HepG2 (cell line): ENCODE measurements around the gene PPP4R4. TPM values are rescaled to one million over a fixed set of nuclear protein-coding genes. Genes with fewer than 3 reads are reported as not detected.

Experiments
- ATAC-seq: fragments of 200-7000 bp; cut with Tn5 transposase; 3 replicates; pipeline ENCODE4 v1.9.1; 2020; ENCODE audit warnings: mild to moderate bottlenecking, moderate library complexity
- BruUV-seq: library from RNA; stranded (reverse); fragments of 400-500 nt; replicated peaks from 2 replicates; lab custom pipeline; 2021; lab: Mats Ljungman, UMichigan
- CTCF ChIA-PET: fragments of 300-600 bp; formaldehyde crosslinking; extraction: SDS; loops from one replicate; lab custom pipeline; 2021; ENCODE audit warnings: low total read pairs, inconsistent platforms, low intra/inter-chr PET ratio; lab: Yijun Ruan, JAX
- POLR2A ChIA-PET: fragments of 350-600 bp; sonication (Branson Sonifier 250); formaldehyde crosslinking; loops from one replicate; lab custom pipeline; 2020; ENCODE audit warnings: antibody characterized with exemption, inconsistent platforms; lab: Yijun Ruan, JAX
- DNase-seq: peaks from one replicate; pipeline ENCODE4 v3.0.0-alpha.2; 2015; ENCODE audit warnings: low spot score
- FAIRE-seq: peaks from 3 replicates; lab custom pipeline; 2011; peaks lifted over from hg19 to GRCh38; lab: Jason Lieb, UNC
- H2AFZ ChIP-seq: one replicate; pipeline ENCODE4 v1.6.1; 2011; ENCODE audit warnings: low read length, inconsistent platforms
- H3K27ac ChIP-seq: fragments of 300-600 bp; 3 replicates; pipeline ENCODE4 v1.8.0; 2011; ENCODE audit warnings: mixed run types, mild to moderate bottlenecking, mixed read lengths, low read length, inconsistent platforms; ENCODE audit not compliant: insufficient read depth; ENCODE audit errors: extremely low read length
- H3K27me3 ChIP-seq, 2 experiments: fragments of 200-600 bp in 1 of 2; 2 replicates in 1 of 2; 3 replicates in 1 of 2; pipeline versions ENCODE4 v1.6.0 to v1.8.0; 2011; ENCODE audit warnings: low read length in 2 of 2, mild to moderate bottlenecking in 2 of 2, moderate library complexity in 2 of 2, inconsistent platforms in 1 of 2; ENCODE audit not compliant: insufficient read depth in 2 of 2, control insufficient read depth in 1 of 2
- H3K36me3 ChIP-seq, 2 experiments: fragments of 200-600 bp in 1 of 2; replicated peaks in 1 of 2; 2 replicates in 1 of 2; 3 replicates in 1 of 2; pipeline versions ENCODE4 v1.5.1 to v1.8.0; 2011; ENCODE audit warnings: low read length in 2 of 2, inconsistent platforms in 1 of 2; ENCODE audit not compliant: insufficient read depth in 2 of 2, control insufficient read depth in 1 of 2
- H3K4me1 ChIP-seq: 2 replicates; pipeline ENCODE4 v1.5.1; 2012; ENCODE audit warnings: low read length, inconsistent platforms; ENCODE audit not compliant: insufficient read depth
- H3K4me2 ChIP-seq: 2 replicates; pipeline ENCODE4 v1.6.0; 2011; ENCODE audit warnings: low read depth, low read length, inconsistent platforms
- H3K4me3 ChIP-seq, 3 experiments: fragments of 200-600 bp in 1 of 3; sonication (generic), shearing (Covaris generic) in 1 of 3; replicated peaks in 1 of 3; 2 replicates each; pipeline ENCODE4 v1.5.1; 2011 to 2016; ENCODE audit warnings: low read length in 3 of 3, inconsistent platforms in 2 of 3, low read depth in 2 of 3, mild to moderate bottlenecking in 2 of 3, control low read depth in 1 of 3, mixed read lengths in 1 of 3; ENCODE audit not compliant: insufficient read depth in 1 of 3
- H3K79me2 ChIP-seq: one replicate; pipeline ENCODE4 v1.6.1; 2011; ENCODE audit warnings: low read length, inconsistent platforms; ENCODE audit not compliant: insufficient read depth
- H3K9ac ChIP-seq: 2 replicates; pipeline ENCODE4 v1.6.0; 2011; ENCODE audit warnings: mild to moderate bottlenecking, low read depth, low read length, inconsistent platforms; ENCODE audit not compliant: insufficient read depth
- H3K9me3 ChIP-seq: 2 replicates; pipeline ENCODE4 v1.5.1; 2012; ENCODE audit warnings: mild to moderate bottlenecking, low read length
- H4K20me1 ChIP-seq: 2 replicates; pipeline ENCODE4 v1.6.0; 2011; ENCODE audit warnings: inconsistent platforms, mild to moderate bottlenecking, low read length, moderate library complexity; ENCODE audit not compliant: insufficient read depth
- ADNP ChIP-seq: sonication (generic); formaldehyde crosslinking; IDR thresholded peaks from 2 replicates; pipeline ENCODE4 v1.4.0; 2020; ENCODE audit warnings: missing genetic modification reagents
- AHDC1 ChIP-seq: sonication (generic); formaldehyde crosslinking; IDR thresholded peaks from 2 replicates; pipeline ENCODE4 v1.5.1; 2020; ENCODE audit warnings: mild to moderate bottlenecking, missing genetic modification reagents, borderline replicate concordance
- CTCF ChIP-seq: sonication (generic); formaldehyde crosslinking; IDR thresholded peaks from 2 replicates; pipeline ENCODE4 v1.5.0; 2020; ENCODE audit warnings: mild to moderate bottlenecking, missing genetic modification reagents, moderate library complexity
- HBP1 ChIP-seq: IDR thresholded peaks from 2 replicates; pipeline ENCODE4 v1.6.1; 2016; ENCODE audit warnings: low read depth, control low read depth
- KMT2A ChIP-seq: sonication (generic); formaldehyde crosslinking; IDR thresholded peaks from 2 replicates; pipeline ENCODE4 v1.4.0; 2020; ENCODE audit warnings: missing genetic modification reagents
- NFE2L2 ChIP-seq: fragments of 150-350 bp; IDR thresholded peaks from 2 replicates; pipeline ENCODE4 v1.6.1; 2014; ENCODE audit warnings: low read length
- NR2F6 ChIP-seq, 2 experiments: IDR thresholded peaks; 2 replicates each; pipeline ENCODE4 v1.6.1; 2016; ENCODE audit warnings: antibody characterized with exemption in 1 of 2, mild to moderate bottlenecking in 1 of 2
- SALL1 ChIP-seq: sonication (generic); formaldehyde crosslinking; IDR thresholded peaks from 2 replicates; pipeline ENCODE4 v1.8.0; 2022; ENCODE audit warnings: mild to moderate bottlenecking, missing genetic modification reagents
- ZMYM3 ChIP-seq: sonication (generic); formaldehyde crosslinking; IDR thresholded peaks from 2 replicates; pipeline ENCODE4 v1.5.1; 2020; ENCODE audit warnings: mild to moderate bottlenecking, missing genetic modification reagents
- ZNF18 ChIP-seq: sonication (generic); formaldehyde crosslinking; IDR thresholded peaks from 2 replicates; pipeline ENCODE4 v1.8.0; 2022; ENCODE audit warnings: mild to moderate bottlenecking, missing genetic modification reagents; ENCODE audit not compliant: insufficient replicate concordance
- ZNF775 ChIP-seq: sonication (generic); formaldehyde crosslinking; IDR thresholded peaks from 2 replicates; pipeline ENCODE4 v1.4.0; 2020; ENCODE audit warnings: missing genetic modification reagents, mild to moderate bottlenecking, moderate library complexity, borderline replicate concordance
- WGBS: methylation state at CpG from one replicate; pipeline ENCODE4 v1.1.6; 2017; ENCODE audit warnings: low lambda C conversion rate; 5-methylcytosine and 5-hydroxymethylcytosine counted together
- in situ Hi-C: cut with HindIII; loops from 2 replicates; pipeline ENCODE4 v1.10.0; 2017; ENCODE audit warnings: low pct_unique_long_range_greater_than_20kb; ENCODE audit not compliant: extremely low pct_ligation_motif_present
- intact Hi-C: fragments of 100-400 bp; cut with micrococcal nuclease; formaldehyde crosslinking; loops from one replicate; pipeline ENCODE4 v1.10.0; 2022; ENCODE audit not compliant: unreplicated experiment
- polyA plus RNA-seq, 8 experiments: library from polyadenylated mRNA; depleted of rRNA in 3 of 8; stranded (reverse) in 7 of 8; unstranded in 1 of 8; fragments of >200 nt; fragmentation: Illumina TruSeq in 4 of 8; extraction: Trizol in 4 of 8; gene quantifications; 2 replicates each; pipeline versions ENCODE4 v1.2.1 to v1.2.3, GENCODE V29; 2011 to 2016; ENCODE audit warnings: low read depth in 4 of 8, missing spikeins in 1 of 8, mixed read lengths in 1 of 8; ENCODE audit not compliant: insufficient read depth in 1 of 8
- total RNA-seq, 5 experiments: library from RNA; depleted of rRNA; stranded (reverse); fragments of >200 nt; fragmentation: Illumina TruSeq; extraction: Trizol; gene quantifications; 2 replicates each; pipeline ENCODE4 v1.2.3, GENCODE V29; 2016; ENCODE audit warnings: low read depth in 1 of 5

The PPP4R4 gene
- total and polyA plus RNA-seq, 2 of the 13 experiments (the other 11 are each of a cell fraction or from before 2014, with no cell fraction given) = 9.5 to 19.8 TPM

- Histone ChIP-seq H3K27ac (peak overlapping the region; percentile 97), H3K27me3 (no peaks in the 10 kb centered on the region; a peak in 1 of 5 replicates), H3K79me2 (peaks cover 19% of the 10 kb centered on the region), H3K4me2 (peak overlapping the region; percentile 2; the same call in 1 of the 2 replicates), H3K9me3 (no peaks in the 10 kb centered on the region), H4K20me1 (no peaks in the 10 kb centered on the region), H2AFZ (no peak overlapping the region), H3K4me3 (no peak overlapping the region), H3K9ac (0 out of 2 replicates have a peak overlapping the region, but pooled peaks have one; percentile 2), H3K4me1 (peaks cover 77% of the 10 kb centered on the region), H3K36me3 (no peaks in the 10 kb centered on the region; a peak in 2 of 5 replicates)
- in situ Hi-C loops = no loop called here
- CTCF ChIA-PET = no interaction called here
- ATAC-seq (no peak), DNase-seq (no peak), FAIRE-seq (no peak)
- POLR2A ChIA-PET = interaction anchor here (0.7 kb wide), 2 partner anchors 19 to 21 kb away, joined by 3 read pairs; no protein-coding TSS in a partner anchor
- intact Hi-C loops = no loop called here
- 75% methylated on average over 9 of the region's 9 CpGs for WGBS
- BruUV-seq = no TSS peak
- TF ChIP-seq ADNP = peak; percentile 69; the same call in 1 of the 2 replicates
- TF ChIP-seq NFE2L2 = no peak
- 0 out of 2 replicates have a peak, but pooled peaks have one; percentile 18 for TF ChIP-seq NR2F6 (IDR thresholded peaks at IDR 0.05)
- TF ChIP-seq NR2F6 (CRISPR knock-in tag; IDR thresholded peaks at IDR 0.05) = no peak
- peak; percentile 42; the same call in 1 of the 2 replicates for TF ChIP-seq AHDC1 (CRISPR knock-in tag)
- TF ChIP-seq CTCF = no peak
- no peak for TF ChIP-seq ZNF775 (CRISPR knock-in tag)
- TF ChIP-seq ZNF18 (CRISPR knock-in tag) = no peak
- 0 out of 2 replicates have a peak, but pooled peaks have one; percentile 3 for TF ChIP-seq SALL1 (CRISPR knock-in tag)
- TF ChIP-seq KMT2A = no peak
- peak; percentile 78 for TF ChIP-seq ZMYM3 (CRISPR knock-in tag)
- no peak for TF ChIP-seq HBP1 (CRISPR knock-in tag)
These were observed 121.4 kb downstream of the PPP4R4 start for GRCh38 chr14:94295360-94296180.
